ENCODE results near the gene PGGHG.
A peak's percentile ranks its signal among the peaks of the same experiment; 100 is the strongest.

PGGHG gene

DNA sequence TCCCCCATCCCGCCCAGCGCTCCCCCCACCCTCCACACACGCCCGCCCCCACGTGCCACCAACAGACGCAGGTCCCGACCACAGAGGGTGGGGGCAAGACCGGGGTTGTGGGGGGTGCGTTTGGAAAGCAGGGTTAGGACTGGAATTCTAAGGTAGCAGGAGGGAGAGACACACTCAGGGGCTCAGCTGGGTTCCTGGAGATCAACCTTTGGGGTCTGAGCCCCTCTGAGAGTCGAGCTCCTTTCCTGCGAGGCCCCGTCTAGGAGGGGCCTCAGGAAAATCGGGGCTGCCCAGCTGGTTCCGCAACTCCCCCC, 429 bp downstream of the PGGHG start:
- no peaks in the 10 kb centered on the region for H3K79me2 ChIP-seq (ENCODE audit: insufficient read depth, low read length)
- H3K27ac ChIP-seq (ENCODE audit: low read depth, low read length, poor library complexity, severe bottlenecking), result no peak overlapping the region
- H3K36me3 ChIP-seq (ENCODE audit: insufficient read depth, low read length), result peaks cover 14% of the 10 kb centered on the region
- H3K27me3 ChIP-seq (ENCODE audit: insufficient read depth, low read length), result peaks cover 7% of the 10 kb centered on the region; the same call in 1 of the 2 replicates
- H4K20me1 ChIP-seq (ENCODE audit: insufficient read depth, low read length), result no peaks in the 10 kb centered on the region
- TF ChIP-seq, protein P1, sequence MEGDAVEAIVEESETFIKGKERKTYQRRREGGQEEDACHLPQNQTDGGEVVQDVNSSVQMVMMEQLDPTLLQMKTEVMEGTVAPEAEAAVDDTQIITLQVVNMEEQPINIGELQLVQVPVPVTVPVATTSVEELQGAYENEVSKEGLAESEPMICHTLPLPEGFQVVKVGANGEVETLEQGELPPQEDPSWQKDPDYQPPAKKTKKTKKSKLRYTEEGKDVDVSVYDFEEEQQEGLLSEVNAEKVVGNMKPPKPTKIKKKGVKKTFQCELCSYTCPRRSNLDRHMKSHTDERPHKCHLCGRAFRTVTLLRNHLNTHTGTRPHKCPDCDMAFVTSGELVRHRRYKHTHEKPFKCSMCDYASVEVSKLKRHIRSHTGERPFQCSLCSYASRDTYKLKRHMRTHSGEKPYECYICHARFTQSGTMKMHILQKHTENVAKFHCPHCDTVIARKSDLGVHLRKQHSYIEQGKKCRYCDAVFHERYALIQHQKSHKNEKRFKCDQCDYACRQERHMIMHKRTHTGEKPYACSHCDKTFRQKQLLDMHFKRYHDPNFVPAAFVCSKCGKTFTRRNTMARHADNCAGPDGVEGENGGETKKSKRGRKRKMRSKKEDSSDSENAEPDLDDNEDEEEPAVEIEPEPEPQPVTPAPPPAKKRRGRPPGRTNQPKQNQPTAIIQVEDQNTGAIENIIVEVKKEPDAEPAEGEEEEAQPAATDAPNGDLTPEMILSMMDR (IDR thresholded peaks at IDR 0.05; ENCODE audit: low read length), result no peak
- TF ChIP-seq EZH2 (IDR thresholded peaks at IDR 0.05; ENCODE audit: borderline replicate concordance, low read length), result no peak
- H3K9ac ChIP-seq (ENCODE audit: low read length), result peak overlapping the region; percentile 40; the same call in 1 of the 2 replicates
- no peak overlapping the region for H2AFZ ChIP-seq (ENCODE audit: low read length)
- H3K4me2 ChIP-seq (ENCODE audit: low read length), result peak overlapping the region; percentile 60
- H3K4me1 ChIP-seq (ENCODE audit: insufficient read depth, low read length, severe bottlenecking), result peaks cover 31% of the 10 kb centered on the region
- no peaks in the 10 kb centered on the region for H3K9me3 ChIP-seq (ENCODE audit: low read length)
- H3K9me2 ChIP-seq (ENCODE audit: low read depth, low read length), result no peaks in the 10 kb centered on the region
- H3K4me3 ChIP-seq (ENCODE audit: low read depth, low read length, poor library complexity, severe bottlenecking), result peak overlapping the region; percentile 72
- H3F3A ChIP-seq (ENCODE audit: insufficient read depth, low read length), result no peaks in the 10 kb centered on the region

DNA sequence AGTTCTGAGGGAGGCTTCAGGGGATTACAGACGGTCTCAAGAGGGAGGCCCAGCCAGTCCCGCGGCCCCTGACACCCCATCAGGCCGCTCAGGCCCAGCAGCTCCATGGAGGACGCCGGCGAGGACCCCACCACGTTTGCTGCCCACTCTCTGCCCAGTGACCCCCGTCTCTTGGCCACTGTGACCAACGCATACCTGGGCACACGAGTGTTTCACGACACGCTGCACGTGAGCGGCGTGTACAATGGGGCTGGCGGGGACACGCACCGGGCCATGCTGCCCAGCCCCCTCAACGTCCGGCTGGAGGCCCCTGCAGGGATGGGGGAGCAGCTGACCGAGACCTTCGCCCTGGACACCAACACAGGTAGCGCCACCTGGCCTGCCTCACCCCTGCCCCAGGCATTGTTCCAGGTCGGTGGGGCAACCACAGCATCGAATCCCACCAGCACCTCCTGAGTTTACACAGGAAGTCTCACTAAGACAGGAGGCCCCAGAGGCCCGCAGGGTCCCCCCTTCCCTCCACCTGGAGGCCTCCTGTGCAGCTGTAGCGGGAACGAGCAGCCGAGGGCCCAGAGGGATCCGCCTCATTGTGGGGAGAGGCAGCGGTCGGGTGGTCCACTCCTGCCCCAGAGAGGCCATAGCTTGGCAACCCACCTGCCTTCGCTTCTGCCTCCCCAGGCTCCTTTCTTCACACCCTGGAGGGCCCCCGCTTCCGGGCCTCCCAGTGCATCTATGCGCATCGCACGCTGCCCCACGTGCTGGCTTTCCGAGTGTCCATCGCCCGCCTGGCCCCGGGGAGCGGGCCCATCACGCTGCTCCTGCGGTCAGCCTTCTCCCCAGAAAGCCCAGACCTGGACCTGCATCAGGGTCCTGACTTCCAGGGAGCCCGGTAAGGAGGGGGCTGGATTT, 1.0 kb downstream of the PGGHG start:
- no peaks in the 10 kb centered on the region for H3K9me2 ChIP-seq (ENCODE audit: low read depth, low read length)
- peaks cover 7% of the 10 kb centered on the region; the same call in 1 of the 2 replicates for H3K27me3 ChIP-seq (ENCODE audit: insufficient read depth, low read length)
- no peaks in the 10 kb centered on the region for H3K9me3 ChIP-seq (ENCODE audit: low read length)
- H3F3A ChIP-seq (ENCODE audit: insufficient read depth, low read length), result no peaks in the 10 kb centered on the region
- H3K27ac ChIP-seq (ENCODE audit: low read depth, low read length, poor library complexity, severe bottlenecking), result no peak overlapping the region
- peak overlapping the region; percentile 72 for H3K4me3 ChIP-seq (ENCODE audit: low read depth, low read length, poor library complexity, severe bottlenecking)
- H3K9ac ChIP-seq (ENCODE audit: low read length), result peak overlapping the region; percentile 40; the same call in 1 of the 2 replicates
- no peaks in the 10 kb centered on the region for H4K20me1 ChIP-seq (ENCODE audit: insufficient read depth, low read length)
- peaks cover 31% of the 10 kb centered on the region for H3K4me1 ChIP-seq (ENCODE audit: insufficient read depth, low read length, severe bottlenecking)
- H2AFZ ChIP-seq (ENCODE audit: low read length), result no peak overlapping the region
- H3K4me2 ChIP-seq (ENCODE audit: low read length), result peak overlapping the region; percentile 60
- no peaks in the 10 kb centered on the region for H3K79me2 ChIP-seq (ENCODE audit: insufficient read depth, low read length)
- H3K36me3 ChIP-seq (ENCODE audit: insufficient read depth, low read length), result peaks cover 15% of the 10 kb centered on the region
- no peak for TF ChIP-seq EZH2 (IDR thresholded peaks at IDR 0.05; ENCODE audit: borderline replicate concordance, low read length)
- TF ChIP-seq, protein P1 (IDR thresholded peaks at IDR 0.05; ENCODE audit: low read length), result no peak

DNA sequence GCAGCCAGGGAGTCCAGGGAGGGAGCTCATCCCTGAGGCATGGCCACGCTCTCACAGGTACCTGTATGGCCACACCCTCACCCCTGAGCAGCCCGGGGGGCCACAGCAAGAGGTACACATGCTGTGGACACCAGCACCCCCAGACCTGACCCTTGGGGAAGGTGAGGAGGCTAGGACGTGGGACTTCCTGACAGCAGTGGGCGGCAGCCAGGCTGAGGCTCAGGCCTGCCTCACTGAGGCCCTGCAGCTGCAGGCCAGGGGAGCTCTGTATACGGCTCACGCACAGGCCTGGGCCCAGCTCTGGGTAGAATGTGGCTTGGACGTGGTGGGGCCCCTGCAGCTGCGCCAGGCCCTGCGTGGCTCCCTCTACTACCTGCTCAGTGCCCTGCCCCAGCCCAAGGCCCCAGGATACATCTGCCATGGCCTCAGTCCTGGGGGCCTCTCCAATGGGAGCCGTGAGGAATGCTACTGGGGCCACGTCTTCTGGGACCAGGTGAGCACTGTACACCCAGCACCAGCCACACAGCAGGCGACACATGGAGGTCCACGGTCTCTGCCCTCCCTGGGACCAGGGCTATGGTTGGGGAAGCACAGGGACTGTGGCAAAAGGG, 1.8 kb downstream of the PGGHG start:
- no peaks in the 10 kb centered on the region for H3K9me3 ChIP-seq (ENCODE audit: low read length)
- H3K9ac ChIP-seq (ENCODE audit: low read length), result no peak overlapping the region
- H3K4me3 ChIP-seq (ENCODE audit: low read depth, low read length, poor library complexity, severe bottlenecking), result no peak overlapping the region
- peaks cover 15% of the 10 kb centered on the region for H3K36me3 ChIP-seq (ENCODE audit: insufficient read depth, low read length)
- H3K9me2 ChIP-seq (ENCODE audit: low read depth, low read length), result no peaks in the 10 kb centered on the region
- peak overlapping the region; percentile 60; the same call in 1 of the 2 replicates for H3K4me2 ChIP-seq (ENCODE audit: low read length)
- no peak for TF ChIP-seq EZH2 (IDR thresholded peaks at IDR 0.05; ENCODE audit: borderline replicate concordance, low read length)
- TF ChIP-seq, protein P1 (IDR thresholded peaks at IDR 0.05; ENCODE audit: low read length), result no peak
- no peaks in the 10 kb centered on the region for H3K79me2 ChIP-seq (ENCODE audit: insufficient read depth, low read length)
- no peak overlapping the region for H2AFZ ChIP-seq (ENCODE audit: low read length)
- H4K20me1 ChIP-seq (ENCODE audit: insufficient read depth, low read length), result no peaks in the 10 kb centered on the region
- H3F3A ChIP-seq (ENCODE audit: insufficient read depth, low read length), result no peaks in the 10 kb centered on the region
- H3K27me3 ChIP-seq (ENCODE audit: insufficient read depth, low read length), result peaks cover 4% of the 10 kb centered on the region; the same call in 1 of the 2 replicates
- H3K27ac ChIP-seq (ENCODE audit: low read depth, low read length, poor library complexity, severe bottlenecking), result no peak overlapping the region
- peaks cover 31% of the 10 kb centered on the region for H3K4me1 ChIP-seq (ENCODE audit: insufficient read depth, low read length, severe bottlenecking)
